Kidney tubule cell (primary cell): ENCODE results near the gene RSAD2.
A peak's percentile ranks its signal among the peaks of the same experiment; 100 is the strongest.
"Not testable (repeated sequence)": the region's sequence is repeated elsewhere in the genome, so short reads cannot be mapped to it uniquely, and the experiment has no call there.

Experiments used
- DNase-seq: peaks from one replicate; pipeline ENCODE4 v3.0.0-alpha.2; 2018; ENCODE audit warnings: low spot score

Gene RSAD2

DNA sequence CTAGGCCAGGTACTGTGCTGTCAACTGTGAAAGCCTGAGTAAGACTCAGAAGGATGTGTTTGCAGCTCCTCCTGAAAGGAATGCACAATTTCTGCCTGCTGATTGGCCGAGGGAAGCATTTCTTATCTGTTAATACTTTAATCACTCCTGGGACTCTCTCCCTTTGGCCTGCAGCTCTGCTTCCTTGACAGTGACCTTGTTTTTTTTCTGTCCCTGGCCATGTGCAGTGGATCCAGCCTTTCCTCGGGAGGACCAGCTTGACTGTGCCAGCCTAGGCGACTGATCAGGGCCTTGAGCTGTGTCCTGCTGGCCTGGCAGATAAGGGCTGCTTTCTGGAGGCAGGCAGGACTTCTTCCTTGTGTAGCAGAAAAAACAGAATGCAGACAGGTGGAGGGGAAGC lies 49.6 kb downstream of the RSAD2 start:
- DNase-seq = peak; percentile 83

DNA sequence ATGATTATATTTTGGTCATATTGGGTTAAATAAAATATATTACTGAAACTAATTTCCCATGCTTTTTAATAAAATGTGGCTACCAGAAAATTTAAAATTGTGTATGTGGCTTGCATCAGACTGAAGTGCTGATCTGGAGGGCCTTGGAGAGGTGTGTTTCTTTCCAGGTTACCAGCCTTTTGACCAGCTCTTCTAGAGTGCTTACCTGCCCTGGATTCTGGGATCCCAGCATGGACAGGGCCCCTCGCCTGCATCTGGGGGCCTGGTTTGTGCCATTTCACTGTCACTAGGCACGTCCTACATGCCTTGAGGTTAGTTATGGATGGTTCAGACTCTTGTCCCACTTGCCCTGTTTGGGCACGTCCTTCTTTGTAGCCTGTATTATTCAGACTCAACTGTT lies 50.2 kb downstream of the RSAD2 start:
- no peak for DNase-seq

GRCh38 chr2:6928452-6928851 lies 50.9 kb downstream of the RSAD2 start:
- no peak for DNase-seq

DNA sequence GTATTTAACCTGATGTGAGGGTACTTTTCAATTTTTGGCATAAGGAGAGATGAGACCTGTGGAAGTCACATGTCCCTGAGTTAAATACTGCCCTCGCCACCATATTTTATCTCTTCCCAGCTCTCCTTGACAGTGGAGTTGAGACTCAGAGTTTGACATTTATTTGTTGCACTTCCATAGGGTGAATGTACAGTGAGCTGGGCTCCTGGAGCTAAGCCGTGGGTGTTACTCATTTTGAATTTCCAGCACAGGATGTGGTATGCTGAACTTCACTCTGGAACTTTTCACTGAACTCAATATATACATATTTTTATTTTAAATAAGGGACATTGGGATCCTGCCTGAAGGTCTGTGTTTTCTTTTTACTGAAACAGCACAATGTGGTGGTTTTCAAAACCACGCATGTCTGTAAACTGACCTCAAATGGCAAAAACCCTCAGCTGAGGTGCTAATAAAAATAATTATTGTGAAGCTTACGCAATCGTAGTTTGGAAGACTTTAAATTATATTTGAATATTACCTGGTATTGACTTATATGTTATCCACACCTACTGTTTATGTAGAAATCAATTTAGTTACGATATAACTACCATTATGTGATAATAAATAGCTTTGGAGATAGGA lies 51.7 kb downstream of the RSAD2 start:
- DNase-seq = no peak

- DNase-seq = no peak
Measured at GRCh38 chr2:6930923-6931647, 53.5 kb downstream of the RSAD2 start.

GRCh38 chr2:6931753-6932152 lies 54.2 kb downstream of the RSAD2 start:
- no peak for DNase-seq

DNA sequence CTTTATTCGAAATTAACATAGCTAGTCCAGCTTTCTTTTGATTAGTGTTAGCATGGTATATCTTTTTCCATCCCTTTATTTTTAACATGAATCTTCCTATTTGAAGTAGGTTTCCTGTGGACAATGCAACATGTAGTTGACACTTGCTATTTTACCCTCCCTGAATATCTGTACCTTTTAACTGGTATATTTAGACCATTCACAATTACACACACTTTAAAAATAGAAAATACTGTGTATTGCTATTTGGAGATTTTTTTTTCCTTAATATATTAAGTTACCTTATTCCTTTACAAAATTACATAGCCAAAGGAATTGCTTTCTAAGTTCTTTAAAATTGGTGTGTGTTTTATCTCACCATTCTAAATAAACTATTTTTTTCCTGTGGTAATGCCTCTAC lies 54.6 kb downstream of the RSAD2 start:
- DNase-seq = no peak

GRCh38 chr2:6932828-6933227 lies 55.3 kb downstream of the RSAD2 start:
- DNase-seq = no peak

DNA sequence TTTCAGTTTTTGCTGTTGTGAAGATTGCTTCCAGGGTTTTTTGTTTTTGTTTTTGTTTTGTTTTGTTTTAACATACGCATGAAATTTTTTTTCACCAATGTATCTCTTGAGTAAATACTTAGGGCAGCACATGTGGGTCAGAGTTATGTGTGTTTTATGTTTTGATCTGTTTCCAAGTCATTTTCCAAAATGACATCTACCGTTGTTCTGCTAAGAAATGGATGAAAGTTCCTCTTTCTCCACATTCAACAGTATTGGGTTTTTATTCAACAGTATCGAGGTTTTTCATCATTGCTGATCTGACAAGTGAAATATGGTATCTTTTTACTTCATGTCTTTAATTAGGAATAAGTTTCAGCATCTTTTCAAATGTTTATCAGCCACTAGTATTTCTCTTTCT lies 56.3 kb downstream of the RSAD2 start:
- DNase-seq = no peak

DNA sequence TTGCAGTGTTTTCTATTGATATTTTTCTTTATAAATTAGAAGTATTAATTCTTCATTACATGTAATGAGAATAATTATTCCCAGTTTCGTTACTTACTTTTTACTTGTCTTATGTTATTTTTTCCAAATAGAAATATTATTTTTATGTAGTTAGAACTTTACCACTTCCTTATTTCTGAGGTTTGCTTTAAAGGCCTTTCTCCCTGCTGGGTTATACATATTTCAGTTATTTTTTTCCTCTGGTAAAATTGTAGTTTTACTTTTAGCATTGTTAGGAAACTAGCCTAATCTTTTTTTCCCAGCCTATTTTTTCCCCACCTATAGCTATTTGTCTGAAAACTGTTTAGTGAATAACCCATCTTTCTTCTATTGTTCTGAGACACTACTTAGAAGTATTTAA lies 56.8 kb downstream of the RSAD2 start:
- DNase-seq = no peak

- no peak for DNase-seq
Measured at GRCh38 chr2:6934758-6935651, 57.4 kb downstream of the RSAD2 start.

DNA sequence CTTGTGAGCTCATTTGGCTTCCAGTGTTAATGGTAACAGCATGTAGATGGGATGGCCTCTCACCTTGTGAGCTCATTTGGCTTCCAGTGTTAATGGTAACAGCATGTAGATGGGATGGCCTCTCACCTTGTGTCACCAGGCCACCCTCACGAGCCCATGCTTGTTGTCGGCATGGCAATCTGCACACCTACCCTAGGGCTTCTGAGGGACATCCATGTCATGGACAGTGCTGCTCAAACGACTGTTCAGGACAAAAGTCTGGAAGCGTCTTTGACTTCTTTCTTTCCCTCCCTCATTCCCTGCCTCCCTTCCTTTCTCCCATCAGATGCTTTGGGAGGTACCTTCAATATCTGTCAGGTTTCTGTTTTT lies 58.1 kb downstream of the RSAD2 start:
- not testable (repeated sequence) for DNase-seq

- no peak for DNase-seq
Measured at GRCh38 chr2:6937157-6937556, 59.6 kb downstream of the RSAD2 start.

DNA sequence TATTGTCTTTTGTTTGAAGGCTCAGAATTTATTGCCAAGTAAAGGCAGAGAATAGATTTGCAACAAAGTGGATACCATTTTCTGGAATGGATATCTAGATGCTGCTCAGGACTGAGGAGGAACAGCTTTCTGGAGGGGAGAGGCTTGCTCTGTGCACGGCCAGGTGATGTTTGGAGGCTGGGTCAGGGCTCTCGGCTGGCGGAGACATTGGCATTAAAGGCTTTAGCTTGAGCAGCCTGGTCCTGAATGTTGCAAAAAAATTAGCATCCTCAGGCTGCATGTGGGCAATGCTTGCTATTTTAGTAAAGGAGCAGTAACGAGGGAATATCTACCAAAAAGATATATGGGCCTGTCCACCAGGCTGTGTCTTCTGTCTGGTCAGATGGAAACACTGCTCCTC lies 60.0 kb downstream of the RSAD2 start:
- DNase-seq = no peak

GRCh38 chr2:6939071-6939470 lies 61.5 kb downstream of the RSAD2 start:
- DNase-seq = no peak

GRCh38 chr2:6940820-6941219 lies 63.2 kb downstream of the RSAD2 start:
- no peak for DNase-seq

GRCh38 chr2:6941299-6942046 lies 63.9 kb downstream of the RSAD2 start:
- no peak for DNase-seq

GRCh38 chr2:6942848-6943247 lies 65.3 kb downstream of the RSAD2 start:
- DNase-seq = no peak

- no peak for DNase-seq
Measured at GRCh38 chr2:6943523-6943922, 65.9 kb downstream of the RSAD2 start.

- no peak for DNase-seq
Measured at GRCh38 chr2:6943971-6944370, 66.4 kb downstream of the RSAD2 start.

GRCh38 chr2:6944555-6944954 lies 67.0 kb downstream of the RSAD2 start:
- DNase-seq = no peak

DNA sequence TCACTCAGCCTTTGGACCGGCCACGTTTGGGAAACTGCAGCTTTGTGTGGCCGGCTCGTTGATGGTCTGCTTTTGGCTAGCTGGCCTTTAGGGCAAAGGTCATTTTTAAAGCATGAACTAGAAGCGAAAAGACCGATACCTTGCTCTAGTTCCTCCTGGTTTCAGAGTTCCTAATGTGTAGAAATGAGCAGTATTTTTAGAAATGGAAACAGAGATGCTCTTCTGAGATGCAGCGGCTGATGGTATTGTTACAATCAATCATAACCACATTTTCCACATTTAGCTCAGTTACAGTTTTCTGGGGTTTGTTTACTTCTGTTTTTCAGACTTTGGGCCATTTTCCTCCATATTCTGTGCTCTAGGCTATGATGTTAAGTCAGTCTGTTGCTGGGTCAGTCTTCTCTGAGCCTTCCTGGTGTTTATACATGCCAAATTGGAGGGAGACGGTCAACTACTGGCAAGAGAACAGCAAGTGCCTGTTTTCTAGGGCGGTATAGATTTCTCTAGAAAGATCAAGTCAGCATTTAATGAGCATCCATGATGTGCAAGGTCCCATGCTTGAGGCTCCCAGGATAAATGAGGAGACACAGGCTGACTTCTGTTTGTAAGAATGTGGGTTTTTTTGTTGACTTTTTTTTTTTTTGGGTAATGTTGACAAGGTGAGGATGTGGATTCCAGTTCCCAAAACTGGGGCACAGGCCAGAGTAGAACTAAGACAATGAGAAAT lies 67.7 kb downstream of the RSAD2 start:
- no peak for DNase-seq
